ENCODE results near the gene ADAMTS17.

GRCh38 chr15:100307241-100308212 is 34.2 kb downstream of the ADAMTS17 start:
- TF ChIP-seq POLR2A (IDR thresholded peaks at IDR 0.05; ENCODE audit: low read length) (no peak), GATA1 (IDR thresholded peaks at IDR 0.05; ENCODE audit: low read depth, low read length) (no peak)
